Fibroblast of lung (primary cell): ENCODE results near the gene ZNF429. TPM values are rescaled to one million over a fixed set of nuclear protein-coding genes. Genes with fewer than 3 reads are reported as not detected.

Experiments
- DNase-seq, 2 donors: peaks; one replicate each; pipeline versions ENCODE4 v3.0.0 to v3.0.0-alpha.2; 2010; ENCODE audit warnings: low read depth in 2 of 2
- H2AFZ ChIP-seq: 2 replicates; pipeline ENCODE4 v1.5.1; 2012; ENCODE audit warnings: low read length, control low read depth, inconsistent platforms
- H3K27ac ChIP-seq: 2 replicates; pipeline ENCODE4 v1.5.1; 2011; ENCODE audit warnings: low read length, control low read depth; ENCODE audit not compliant: insufficient read depth
- H3K27me3 ChIP-seq: 2 replicates; pipeline ENCODE4 v1.5.1; 2011; ENCODE audit warnings: mild to moderate bottlenecking, low read length; ENCODE audit not compliant: control insufficient read depth, insufficient read depth
- H3K36me3 ChIP-seq: 2 replicates; pipeline ENCODE4 v1.5.1; 2011; ENCODE audit warnings: low read length; ENCODE audit not compliant: control insufficient read depth, insufficient read depth
- H3K4me1 ChIP-seq: 2 replicates; pipeline ENCODE4 v1.5.1; 2011; ENCODE audit warnings: low read length; ENCODE audit not compliant: control insufficient read depth, insufficient read depth; ENCODE audit errors: extremely low read depth
- H3K4me2 ChIP-seq: 2 replicates; pipeline ENCODE4 v1.5.1; 2011; ENCODE audit warnings: low read length, control low read depth; ENCODE audit not compliant: insufficient read depth; ENCODE audit errors: extremely low read depth
- H3K4me3 ChIP-seq, 4 experiments: fragments of 200-600 bp in 1 of 4; sonication (generic) in 1 of 4; replicated peaks in 1 of 4; 2 replicates each; pipeline ENCODE4 v1.5.1; 2011 to 2016; ENCODE audit warnings: low read length in 4 of 4, low read depth in 3 of 4, mild to moderate bottlenecking in 3 of 4, control low read depth in 2 of 4, inconsistent platforms in 1 of 4, mixed read lengths in 1 of 4; ENCODE audit not compliant: insufficient read depth in 1 of 4; ENCODE audit errors: control extremely low read depth in 1 of 4
- H3K79me2 ChIP-seq: 2 replicates; pipeline ENCODE4 v1.5.1; 2012; ENCODE audit warnings: mild to moderate bottlenecking, low read length, inconsistent platforms; ENCODE audit not compliant: control insufficient read depth, insufficient read depth
- H3K9ac ChIP-seq: 2 replicates; pipeline ENCODE4 v1.5.1; 2011; ENCODE audit warnings: mild to moderate bottlenecking, low read length, control low read depth; ENCODE audit not compliant: insufficient read depth
- H3K9me3 ChIP-seq: 2 replicates; pipeline ENCODE4 v1.5.1; 2012; ENCODE audit warnings: low read depth, low read length; ENCODE audit not compliant: control insufficient read depth, insufficient read depth
- H4K20me1 ChIP-seq: 2 replicates; pipeline ENCODE4 v1.5.1; 2011; ENCODE audit warnings: low read length; ENCODE audit not compliant: control insufficient read depth, insufficient read depth; ENCODE audit errors: extremely low read depth
- EZH2 ChIP-seq: IDR thresholded peaks from 2 replicates; pipeline ENCODE4 v1.5.1; 2012; ENCODE audit warnings: low read length, control low read depth, mild to moderate bottlenecking; ENCODE audit errors: missing control alignments
- polyA plus RNA-seq, 2 donors: library from polyadenylated mRNA; depleted of rRNA in 1 of 2; stranded (reverse) in 1 of 2; unstranded in 1 of 2; fragments of >200 nt; gene quantifications; 2 replicates each; pipeline ENCODE4 v1.2.1, GENCODE V29; 2011 to 2012; ENCODE audit warnings: missing spikeins in 1 of 2
- total RNA-seq: library from RNA; depleted of rRNA; stranded (reverse); fragments of >200 nt; gene quantifications from 2 replicates; pipeline ENCODE4 v1.2.1, GENCODE V29; 2014
- TF ChIP-seq, protein P1 (sequence below), 2 donors: IDR thresholded peaks in 1 of 2; conservative IDR thresholded peaks in 1 of 2; 1 replicate in 1 of 2; 2 replicates in 1 of 2; pipeline ENCODE4 v1.5.1; 2011 to 2012; ENCODE audit warnings: low read length in 2 of 2, control low read depth in 1 of 2, inconsistent platforms in 1 of 2, low read depth in 1 of 2, mild to moderate bottlenecking in 1 of 2

The ZNF429 gene
- total and polyA plus RNA-seq, 2 donors (not counting 1 experiment from before 2014, with no cell fraction given) = 5.6 to 7.5 TPM

DNA sequence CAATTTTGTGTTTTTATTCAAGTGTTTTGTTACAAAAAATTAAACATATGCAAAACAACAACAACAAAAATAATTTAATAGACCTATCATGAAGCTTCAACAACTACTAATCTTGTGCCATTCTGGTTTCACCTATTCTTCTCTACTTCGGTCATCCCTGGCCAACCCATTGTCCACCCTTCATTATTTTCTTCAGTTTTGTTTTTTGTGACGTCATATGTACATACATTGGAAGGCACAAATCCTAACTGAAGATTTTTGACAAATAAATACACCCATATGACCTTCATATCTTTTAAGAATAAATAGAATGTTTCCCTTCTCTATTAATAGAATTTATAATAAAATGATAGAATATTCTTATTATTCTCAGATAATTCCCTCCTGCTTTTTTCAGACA, 69.2 kb downstream of the ZNF429 start:
- no peak overlapping the region for H3K9ac ChIP-seq
- TF ChIP-seq, protein P1, sequence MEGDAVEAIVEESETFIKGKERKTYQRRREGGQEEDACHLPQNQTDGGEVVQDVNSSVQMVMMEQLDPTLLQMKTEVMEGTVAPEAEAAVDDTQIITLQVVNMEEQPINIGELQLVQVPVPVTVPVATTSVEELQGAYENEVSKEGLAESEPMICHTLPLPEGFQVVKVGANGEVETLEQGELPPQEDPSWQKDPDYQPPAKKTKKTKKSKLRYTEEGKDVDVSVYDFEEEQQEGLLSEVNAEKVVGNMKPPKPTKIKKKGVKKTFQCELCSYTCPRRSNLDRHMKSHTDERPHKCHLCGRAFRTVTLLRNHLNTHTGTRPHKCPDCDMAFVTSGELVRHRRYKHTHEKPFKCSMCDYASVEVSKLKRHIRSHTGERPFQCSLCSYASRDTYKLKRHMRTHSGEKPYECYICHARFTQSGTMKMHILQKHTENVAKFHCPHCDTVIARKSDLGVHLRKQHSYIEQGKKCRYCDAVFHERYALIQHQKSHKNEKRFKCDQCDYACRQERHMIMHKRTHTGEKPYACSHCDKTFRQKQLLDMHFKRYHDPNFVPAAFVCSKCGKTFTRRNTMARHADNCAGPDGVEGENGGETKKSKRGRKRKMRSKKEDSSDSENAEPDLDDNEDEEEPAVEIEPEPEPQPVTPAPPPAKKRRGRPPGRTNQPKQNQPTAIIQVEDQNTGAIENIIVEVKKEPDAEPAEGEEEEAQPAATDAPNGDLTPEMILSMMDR (conservative IDR thresholded peaks at IDR 0.05 in 1 of 2, IDR thresholded peaks at IDR 0.05 in 1 of 2; ENCODE audit: low read depth in 1 of 2, low read length in 2 of 2) = no peak
- no peak for TF ChIP-seq EZH2

GRCh38 chr19:21576481-21576880, 71.1 kb downstream of the ZNF429 start:
- no peak overlapping the region for H2AFZ ChIP-seq
- no peaks in the 10 kb centered on the region for H4K20me1 ChIP-seq
- H3K4me2 ChIP-seq = no peak overlapping the region
- H3K79me2 ChIP-seq = no peaks in the 10 kb centered on the region
- no peak overlapping the region for H3K4me3 ChIP-seq
- no peaks in the 10 kb centered on the region for H3K9me3 ChIP-seq
- H3K9ac ChIP-seq = no peak overlapping the region
- no peaks in the 10 kb centered on the region for H3K27me3 ChIP-seq
- TF ChIP-seq, protein P1 (conservative IDR thresholded peaks at IDR 0.05 in 1 of 2, IDR thresholded peaks at IDR 0.05 in 1 of 2; ENCODE audit: low read depth in 1 of 2, low read length in 2 of 2) = no peak
- no peak for TF ChIP-seq EZH2
- no peaks in the 10 kb centered on the region for H3K4me1 ChIP-seq
- H3K27ac ChIP-seq = no peak overlapping the region
- H3K36me3 ChIP-seq = no peaks in the 10 kb centered on the region
- no peak for DNase-seq

More for the DNA sequence above, 69.2 kb downstream of the ZNF429 start:
- Histone ChIP-seq H3K27me3 (no peaks in the 10 kb centered on the region), H2AFZ (no peak overlapping the region), H3K27ac (no peak overlapping the region), H3K79me2 (no peaks in the 10 kb centered on the region), H3K4me2 (no peak overlapping the region), H3K4me1 (no peaks in the 10 kb centered on the region), H3K9me3 (no peaks in the 10 kb centered on the region), H3K36me3 (no peaks in the 10 kb centered on the region), H3K4me3 (no peak overlapping the region), H4K20me1 (no peaks in the 10 kb centered on the region)
- DNase-seq = no peak

GRCh38 chr19:21580101-21580500, 74.7 kb downstream of the ZNF429 start:
- Histone ChIP-seq H3K9ac (no peak overlapping the region), H3K4me1 (no peaks in the 10 kb centered on the region), H3K27me3 (no peaks in the 10 kb centered on the region), H2AFZ (no peak overlapping the region), H4K20me1 (no peaks in the 10 kb centered on the region), H3K36me3 (no peaks in the 10 kb centered on the region), H3K9me3 (no peaks in the 10 kb centered on the region), H3K27ac (no peak overlapping the region), H3K4me2 (no peak overlapping the region), H3K79me2 (no peaks in the 10 kb centered on the region), H3K4me3 (no peak overlapping the region)
- DNase-seq = no peak
- TF ChIP-seq, protein P1 (conservative IDR thresholded peaks at IDR 0.05 in 1 of 2, IDR thresholded peaks at IDR 0.05 in 1 of 2; ENCODE audit: low read depth in 1 of 2, low read length in 2 of 2) = no peak
- TF ChIP-seq EZH2 = no peak
